Ramos (cell line): ENCODE measurements around the gene BHMT2.

Source experiments
- in situ Hi-C: fragments of 300-500 bp; cut with MboI; formaldehyde crosslinking; loops from one replicate; pipeline ENCODE4 v1.14.3; 2022; ENCODE audit warnings: low sequenced_read_pairs; ENCODE audit not compliant: unreplicated experiment

Gene BHMT2

DNA sequence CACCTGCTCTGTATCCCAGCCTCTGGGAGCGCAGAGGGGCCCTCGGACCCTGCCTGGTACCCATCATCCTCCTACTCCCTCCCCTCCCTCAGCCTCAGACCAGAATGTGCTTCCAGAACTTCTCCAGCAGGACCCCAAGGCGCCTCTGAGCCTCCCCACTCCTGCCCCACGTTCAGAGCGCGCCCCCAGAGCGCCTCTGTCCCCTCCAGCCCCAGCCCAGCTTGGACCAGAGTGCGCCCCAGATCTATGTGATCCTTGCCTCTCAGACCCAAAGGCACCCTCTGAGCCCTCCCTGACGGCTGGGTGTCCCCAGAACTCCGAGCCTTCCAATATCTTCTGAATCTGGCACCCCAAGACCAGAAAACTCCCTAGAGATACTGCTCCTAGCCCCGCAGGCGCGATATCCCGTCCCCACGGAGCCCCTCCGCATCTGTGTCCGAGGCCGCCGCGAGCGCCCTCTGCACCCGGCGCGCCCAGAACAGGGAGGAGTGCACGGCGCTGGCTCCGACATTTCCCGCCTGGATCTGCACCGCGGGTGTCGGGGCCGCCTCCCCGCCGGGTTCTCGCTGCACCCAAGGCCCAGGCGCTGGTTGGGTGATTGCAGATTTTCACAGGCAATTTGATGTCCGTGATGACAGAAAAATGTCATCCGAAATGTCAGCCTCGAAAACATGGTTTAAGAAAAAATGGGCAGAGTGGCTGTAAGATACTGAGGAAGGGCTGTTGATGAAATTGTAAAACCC lies 42.6 kb downstream of the BHMT2 start:
- in situ Hi-C loops: loop anchor here (10.0 kb wide), 2 partner anchors 87 to 227 kb away; no protein-coding TSS in a partner anchor

DNA sequence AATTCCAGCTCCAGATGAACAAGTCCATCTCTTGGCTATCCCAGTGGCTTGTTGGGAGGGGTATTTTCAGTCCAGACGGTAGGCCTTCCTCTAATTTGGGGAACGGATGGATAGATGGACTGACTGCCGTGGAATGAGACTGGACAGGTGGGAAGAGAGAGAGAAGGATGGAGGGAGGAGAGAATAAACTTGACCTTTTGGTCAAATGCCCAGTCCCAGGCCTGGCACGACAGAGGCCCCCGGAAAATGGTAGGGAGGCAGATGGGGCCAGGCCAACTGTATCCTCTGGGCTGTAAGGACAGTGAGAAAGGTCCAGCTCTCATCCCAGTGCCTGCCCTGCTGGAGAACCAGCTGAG lies 43.1 kb downstream of the BHMT2 start:
- in situ Hi-C loops: loop anchor here (10.0 kb wide), 2 partner anchors 88 to 228 kb away; no protein-coding TSS in a partner anchor

DNA sequence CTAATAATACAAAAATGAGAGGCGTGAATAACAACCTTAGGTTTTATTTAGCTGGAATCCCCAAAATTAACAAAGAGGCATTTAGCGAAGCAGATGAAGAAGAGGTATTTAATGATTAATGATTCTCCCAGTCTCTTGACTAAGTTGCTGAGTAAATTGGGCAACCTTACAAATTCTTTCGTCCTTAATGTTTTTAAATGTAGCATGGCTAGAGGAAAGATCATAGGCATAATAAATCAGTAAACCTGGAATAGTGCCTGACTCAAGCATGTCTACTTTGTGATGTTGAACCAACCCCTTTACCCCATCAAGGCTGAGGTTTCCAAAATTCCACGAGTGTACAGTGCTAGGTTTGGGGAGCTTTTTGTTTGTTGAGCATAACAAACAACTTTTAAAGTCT lies 49.9 kb downstream of the BHMT2 start:
- in situ Hi-C loops: loop anchor here (10.0 kb wide), 2 partner anchors 95 to 235 kb away; no protein-coding TSS in a partner anchor

DNA sequence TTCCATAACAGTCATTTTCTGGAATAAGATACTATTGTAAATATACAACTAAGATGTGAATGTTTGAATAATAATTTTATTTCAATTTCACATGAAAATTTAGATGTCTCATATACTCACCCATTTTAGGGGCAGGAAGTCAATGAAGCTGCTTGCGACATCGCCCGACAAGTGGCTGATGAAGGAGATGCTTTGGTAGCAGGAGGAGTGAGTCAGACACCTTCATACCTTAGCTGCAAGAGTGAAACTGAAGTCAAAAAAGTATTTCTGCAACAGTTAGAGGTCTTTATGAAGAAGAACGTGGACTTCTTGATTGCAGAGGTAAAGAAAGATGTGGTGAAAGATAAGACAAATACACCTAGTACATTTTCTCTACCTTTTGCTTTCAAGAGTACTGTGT lies 50.7 kb downstream of the BHMT2 start:
- in situ Hi-C loops: no loop called here

DNA sequence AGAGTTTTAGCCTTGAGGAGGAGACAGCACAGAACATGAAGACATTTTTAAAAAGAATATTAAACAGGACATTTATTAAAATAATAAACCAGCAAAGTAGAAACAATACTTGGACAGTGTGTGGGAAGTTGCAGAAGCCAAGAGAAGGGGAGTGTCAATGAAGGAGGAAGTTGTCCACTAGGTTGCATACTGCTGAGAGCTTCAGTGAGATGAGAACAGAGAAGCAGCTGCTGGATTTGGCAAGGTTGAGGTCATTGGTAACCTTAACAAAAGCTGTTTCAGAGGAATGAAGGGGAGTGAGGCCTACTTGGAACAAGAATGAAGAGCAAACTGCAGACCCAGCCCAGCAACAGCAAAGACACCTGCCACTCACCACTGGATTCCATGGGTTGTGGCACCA lies 53.4 kb downstream of the BHMT2 start:
- in situ Hi-C loops: no loop called here

DNA sequence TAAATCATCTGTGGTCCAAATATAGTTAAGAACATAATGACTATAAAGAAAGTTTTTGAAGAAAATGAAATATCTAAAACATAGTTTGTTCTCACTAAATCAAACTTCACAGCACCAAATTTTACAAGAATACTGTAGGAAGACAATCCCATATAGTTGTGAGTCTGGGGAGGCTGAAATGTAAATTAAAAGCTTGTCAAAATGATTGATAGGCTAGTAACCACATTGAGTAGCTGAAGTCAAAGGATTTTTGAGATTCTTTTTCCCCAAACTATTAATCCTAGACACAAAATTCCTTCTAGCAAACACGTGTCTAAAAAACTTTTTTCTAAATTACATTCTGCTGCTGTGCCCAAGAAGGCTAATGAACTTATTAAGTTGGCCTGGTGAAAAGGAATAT lies 55.0 kb downstream of the BHMT2 start:
- in situ Hi-C loops: loop anchor here (25.0 kb wide), 1 partner anchor 963 kb away; no protein-coding TSS in a partner anchor

DNA sequence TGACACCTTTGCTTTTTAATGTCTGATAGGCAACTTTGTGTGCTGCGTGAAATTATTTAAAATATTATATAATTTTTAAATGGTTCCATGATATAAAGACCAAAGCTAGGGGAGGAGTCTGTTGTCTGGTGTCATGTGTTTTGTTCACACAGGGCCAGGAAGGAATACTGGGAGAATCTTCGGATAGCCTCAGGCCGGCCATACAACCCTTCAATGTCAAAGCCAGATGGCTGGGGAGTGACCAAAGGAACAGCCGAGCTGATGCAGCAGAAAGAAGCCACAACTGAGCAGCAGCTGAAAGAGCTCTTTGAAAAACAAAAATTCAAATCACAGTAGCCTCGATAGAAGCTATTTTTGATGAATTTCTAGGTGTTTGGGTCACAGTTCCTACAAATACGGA lies 61.2 kb downstream of the BHMT2 start:
- in situ Hi-C loops: loop anchor here (10.0 to 25.0 kb wide), 2 partner anchors 334 to 957 kb away; no protein-coding TSS in a partner anchor

DNA sequence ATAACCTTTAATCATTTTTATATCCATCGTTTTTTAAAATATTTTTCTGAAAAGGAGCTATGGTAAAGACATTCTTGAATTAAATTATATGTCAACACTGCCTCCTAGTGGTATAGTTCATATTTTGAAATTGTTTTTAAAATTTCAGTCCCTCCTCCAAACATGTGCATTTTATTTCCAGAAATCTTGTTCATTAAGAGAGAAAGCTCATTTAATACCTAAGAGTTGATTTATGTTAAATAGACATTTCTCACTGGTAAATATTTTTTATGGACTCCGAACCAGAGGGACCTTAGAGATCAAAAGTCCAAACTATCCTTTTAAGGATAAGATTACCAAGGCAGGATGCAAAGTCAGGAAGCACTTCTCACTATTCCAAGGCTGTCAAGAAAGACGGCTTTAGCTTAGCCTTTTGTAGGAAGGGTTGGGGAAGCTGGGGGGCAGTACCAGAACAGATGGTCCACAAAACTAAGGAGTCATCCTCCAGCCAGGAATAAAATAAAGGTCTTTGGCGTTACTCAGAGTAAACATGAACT lies 63.6 kb downstream of the BHMT2 start:
- in situ Hi-C loops: loop anchor here (10.0 to 25.0 kb wide), 2 partner anchors 332 to 954 kb away; no protein-coding TSS in a partner anchor

DNA sequence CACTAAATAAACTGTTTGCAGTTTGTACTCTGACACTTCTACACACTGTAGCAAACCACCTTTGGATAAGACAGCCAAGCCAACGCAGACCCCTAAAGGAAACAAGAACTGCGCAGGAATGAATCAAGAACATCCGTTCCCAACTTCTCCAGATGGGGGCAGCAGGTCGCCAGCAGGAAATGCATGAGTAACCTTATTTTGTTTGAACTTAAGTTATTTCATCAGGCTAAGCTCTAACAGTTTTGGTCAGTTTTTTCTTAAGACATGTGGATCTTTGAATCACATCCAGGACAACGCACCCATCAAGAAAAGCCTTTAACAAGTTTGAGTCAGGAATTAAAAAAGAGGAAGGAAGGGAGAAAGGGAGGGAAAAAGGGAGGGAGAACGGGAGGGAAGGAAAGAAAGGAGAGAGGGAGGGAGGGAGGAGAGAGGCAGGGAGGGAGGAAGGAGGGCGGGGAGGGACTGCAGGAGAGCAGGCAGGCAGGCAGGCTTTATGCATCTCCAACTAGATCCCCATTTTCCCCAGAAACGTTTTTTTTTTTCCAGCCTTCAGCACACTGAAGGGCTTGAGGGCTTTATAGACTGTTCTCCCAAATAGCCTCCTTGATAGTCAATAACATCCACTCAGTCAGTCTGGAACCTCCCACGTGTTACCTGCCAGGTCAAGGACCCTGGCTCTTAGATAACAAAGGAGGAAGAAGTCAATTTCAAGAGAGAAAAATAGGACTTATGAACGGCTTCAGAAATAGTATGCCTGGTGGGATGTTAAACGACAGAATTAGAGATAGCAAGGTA lies 64.3 kb downstream of the BHMT2 start:
- in situ Hi-C loops: loop anchor here (10.0 to 25.0 kb wide), 2 partner anchors 331 to 953 kb away; no protein-coding TSS in a partner anchor

DNA sequence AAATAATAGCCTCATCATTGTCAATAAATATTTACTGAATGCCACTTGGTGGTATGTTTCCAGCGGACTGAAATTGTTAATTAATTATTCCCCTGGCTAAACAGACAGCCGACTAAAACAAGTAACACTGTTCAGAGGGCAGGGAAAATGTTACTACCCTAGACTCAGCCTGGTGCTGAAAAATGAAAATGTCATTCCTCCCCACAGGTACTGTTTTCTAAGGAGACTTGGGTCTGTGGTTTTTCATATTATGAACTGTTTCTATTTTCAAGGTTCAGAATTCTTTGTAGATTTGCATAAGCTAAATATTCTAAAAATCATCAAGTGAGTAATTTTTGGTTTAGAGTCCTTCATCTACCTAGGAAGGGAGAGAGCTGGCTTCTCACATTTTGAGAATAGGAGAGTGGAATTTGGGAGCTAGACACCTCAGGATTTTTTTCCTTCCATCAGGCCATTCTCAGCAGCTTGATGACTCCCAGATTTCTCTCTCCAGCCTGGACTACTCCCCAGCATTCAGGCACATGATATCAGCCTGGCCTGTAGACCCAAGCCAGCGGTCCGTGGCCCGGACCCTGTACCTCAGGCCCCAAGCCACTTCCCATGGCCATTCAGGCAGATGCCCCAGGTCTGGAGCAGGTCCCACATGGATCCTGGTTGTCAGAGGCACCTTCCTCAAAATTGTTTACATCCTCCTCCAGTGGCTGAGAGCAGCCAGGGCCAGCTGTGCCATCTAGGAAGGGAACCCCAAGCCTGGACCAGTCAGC lies 66.4 kb downstream of the BHMT2 start:
- in situ Hi-C loops: loop anchor here (10.0 to 25.0 kb wide), 2 partner anchors 329 to 951 kb away; no protein-coding TSS in a partner anchor

DNA sequence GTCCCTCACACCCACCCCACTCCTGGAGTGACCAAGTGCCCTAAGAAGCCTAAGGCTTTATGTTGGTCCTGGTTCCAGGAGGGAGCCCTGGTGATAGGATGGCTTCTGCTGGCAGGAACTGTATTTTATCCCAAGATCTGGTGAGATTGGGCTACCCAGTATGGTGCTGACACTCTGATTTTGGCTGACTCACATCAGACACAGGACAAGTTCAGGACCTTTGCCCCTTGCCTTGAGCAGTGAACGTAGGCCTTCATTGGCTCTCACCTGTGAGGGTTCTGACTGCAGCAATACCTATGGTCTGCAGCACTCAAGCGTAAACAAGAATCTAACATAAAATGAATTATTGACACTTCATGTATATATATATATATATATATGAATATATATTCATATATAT lies 67.1 kb downstream of the BHMT2 start:
- in situ Hi-C loops: loop anchor here (10.0 to 25.0 kb wide), 2 partner anchors 328 to 951 kb away; no protein-coding TSS in a partner anchor
